Measurements from ENCODE around the gene DOCK7. TPM values are rescaled to one million over a fixed set of nuclear protein-coding genes. Genes with fewer than 3 reads are reported as not detected.

DOCK7 gene
- total and polyA plus RNA-seq, 2 of the 13 experiments (the other 11 are each of a cell fraction or from before 2014, with no cell fraction given) = 45.7 to 67.2 TPM

GRCh38 chr1:62423580-62424242 is 264.5 kb downstream of the DOCK7 start (continued):
- TF ChIP-seq ZNF580 (CRISPR knock-in tag; IDR thresholded peaks at IDR 0.05; ENCODE audit: borderline replicate concordance, low read depth) (peak; percentile 65; the same call in 1 of the 2 replicates), ZMYM4 (CRISPR knock-in tag; IDR thresholded peaks at IDR 0.05) (peak; percentile 90), ZNF280D (CRISPR knock-in tag; IDR thresholded peaks at IDR 0.05) (peak; percentile 89), SIX4 (CRISPR knock-in tag; IDR thresholded peaks at IDR 0.05) (0 out of 2 replicates have a peak, but pooled peaks have one; percentile 25), FOXK2 (IDR thresholded peaks at IDR 0.05) (no peak), PBX3 (CRISPR knock-in tag; IDR thresholded peaks at IDR 0.05; ENCODE audit: borderline replicate concordance) (no peak), ZNF646 (CRISPR knock-in tag; IDR thresholded peaks at IDR 0.05) (no peak), DNMT3B (CRISPR knock-in tag; conservative IDR thresholded peaks at IDR 0.05) (0 out of 2 replicates have a peak, but pooled peaks have one; percentile 32), RFXANK (CRISPR knock-in tag; IDR thresholded peaks at IDR 0.05) (no peak), HMG20B (CRISPR knock-in tag; conservative IDR thresholded peaks at IDR 0.05) (0 out of 2 replicates have a peak, but pooled peaks have one; percentile 61), ZNF605 (CRISPR knock-in tag; IDR thresholded peaks at IDR 0.05) (0 out of 2 replicates have a peak, but pooled peaks have one; percentile 68), NR2F2 (IDR thresholded peaks at IDR 0.05; ENCODE audit: borderline replicate concordance, low read depth) (no peak), FUBP1 (CRISPR knock-in tag; IDR thresholded peaks at IDR 0.05; ENCODE audit: borderline replicate concordance) (peak; percentile 79; the same call in 1 of the 2 replicates), ZBTB25 (CRISPR knock-in tag; IDR thresholded peaks at IDR 0.05) (0 out of 2 replicates have a peak, but pooled peaks have one; percentile 77)

Data from HepG2 (cell line).